IMR-90 (cell line): Measurements from ENCODE around the gene CERS4. TPM values are rescaled to one million over a fixed set of nuclear protein-coding genes. Genes with fewer than 3 reads are reported as not detected.

Experiments
- ATAC-seq: fragments of 200-7000 bp; cut with Tn5 transposase; 2 replicates; pipeline ENCODE4 v1.9.1; 2020; ENCODE audit warnings: low read depth, mild to moderate bottlenecking, moderate library complexity
- BruUV-seq: library from RNA; stranded (reverse); fragments of 400-500 nt; replicated peaks from 2 replicates; lab custom pipeline; 2021; lab: Mats Ljungman, UMichigan
- CTCF ChIA-PET: fragments of 300-600 bp; formaldehyde crosslinking; extraction: SDS; loops from one replicate; lab custom pipeline; 2021; ENCODE audit warnings: antibody characterized with exemption; lab: Yijun Ruan, JAX
- POLR2A ChIA-PET: fragments of 300-600 bp; sonication (Branson Sonifier 250); formaldehyde crosslinking; loops from one replicate; lab custom pipeline; 2022; ENCODE audit warnings: antibody characterized with exemption; ENCODE audit not compliant: unreplicated experiment; lab: Charles Lee
- DNase-seq: peaks from one replicate; pipeline ENCODE4 v3.0.0; 2013
- H2AFZ ChIP-seq: replicated peaks from 2 replicates; pipeline ENCODE3; 2013; ENCODE audit warnings: low read length, mild to moderate bottlenecking; ENCODE audit not compliant: poor library complexity
- H2AK5ac ChIP-seq: 2 replicates; pipeline ENCODE4 v1.6.1; 2013; ENCODE audit warnings: low read depth, low read length, inconsistent platforms
- H2AK9ac ChIP-seq: replicated peaks from 2 replicates; pipeline ENCODE3; 2013; ENCODE audit warnings: mild to moderate bottlenecking, low read depth, low read length, moderate library complexity; ENCODE audit not compliant: poor library complexity
- H2BK120ac ChIP-seq: 2 replicates; pipeline ENCODE4 v1.6.1; 2013; ENCODE audit warnings: low read depth, low read length, inconsistent platforms
- H2BK15ac ChIP-seq: 3 replicates; pipeline ENCODE4 v1.6.1; 2013; ENCODE audit warnings: low read depth, low read length, inconsistent platforms
- H2BK20ac ChIP-seq: 2 replicates; pipeline ENCODE4 v1.6.1; 2013; ENCODE audit warnings: low read depth, mild to moderate bottlenecking, inconsistent platforms, low read length, moderate library complexity
- H2BK5ac ChIP-seq: 2 replicates; pipeline ENCODE4 v1.6.1; 2013; ENCODE audit warnings: mild to moderate bottlenecking, low read depth, low read length, inconsistent platforms; ENCODE audit not compliant: poor library complexity, severe bottlenecking
- H3K14ac ChIP-seq: replicated peaks from 2 replicates; pipeline ENCODE4 v1.6.1; 2013; ENCODE audit warnings: low read depth, low read length, inconsistent platforms
- H3K18ac ChIP-seq: 2 replicates; pipeline ENCODE4 v1.6.1; 2013; ENCODE audit warnings: low read depth, low read length, control low read depth
- H3K23ac ChIP-seq: 2 replicates; pipeline ENCODE4 v1.6.1; 2013; ENCODE audit warnings: low read depth, low read length, inconsistent platforms
- H3K27ac ChIP-seq: 2 replicates; pipeline ENCODE4 v1.5.1; 2013; ENCODE audit warnings: mild to moderate bottlenecking, control low read depth, low read length; ENCODE audit not compliant: insufficient read depth
- H3K27me3 ChIP-seq: 2 replicates; pipeline ENCODE4 v1.6.1; 2013; ENCODE audit warnings: low read length; ENCODE audit not compliant: control insufficient read depth, insufficient read depth
- H3K36me3 ChIP-seq: 2 replicates; pipeline ENCODE4 v1.6.1; 2013; ENCODE audit warnings: low read length, mixed read lengths; ENCODE audit not compliant: control insufficient read depth, insufficient read depth
- H3K4ac ChIP-seq: 2 replicates; pipeline ENCODE4 v1.6.1; 2013; ENCODE audit warnings: low read depth, low read length, inconsistent platforms
- H3K4me1 ChIP-seq: 2 replicates; pipeline ENCODE4 v1.6.1; 2013; ENCODE audit warnings: low read length, mixed read lengths; ENCODE audit not compliant: control insufficient read depth, insufficient read depth
- H3K4me2 ChIP-seq: 2 replicates; pipeline ENCODE4 v1.6.1; 2013; ENCODE audit warnings: low read depth, mild to moderate bottlenecking, control low read depth, low read length, moderate library complexity
- H3K4me3 ChIP-seq: 2 replicates; pipeline ENCODE4 v1.5.1; 2013; ENCODE audit warnings: low read depth, mild to moderate bottlenecking, control low read depth, low read length, moderate library complexity; ENCODE audit not compliant: insufficient read depth
- H3K56ac ChIP-seq: 2 replicates; pipeline ENCODE4 v1.6.1; 2013; ENCODE audit warnings: low read length, inconsistent platforms; ENCODE audit not compliant: insufficient read depth; ENCODE audit errors: extremely low read depth
- H3K79me1 ChIP-seq, 2 experiments: 2 replicates each; pipeline ENCODE4 v1.6.1; 2013; ENCODE audit warnings: low read length in 2 of 2, inconsistent platforms in 1 of 2, low read depth in 1 of 2
- H3K9ac ChIP-seq: 2 replicates; pipeline ENCODE4 v1.6.1; 2013; ENCODE audit warnings: low read depth, low read length, control low read depth
- H3K9me1 ChIP-seq: 2 replicates; pipeline ENCODE4 v1.6.1; 2013; ENCODE audit warnings: low read length, inconsistent platforms; ENCODE audit not compliant: insufficient read depth
- H3K9me3 ChIP-seq: 2 replicates; pipeline ENCODE4 v1.6.1; 2013; ENCODE audit warnings: low read length; ENCODE audit not compliant: control insufficient read depth, insufficient read depth
- H4K20me1 ChIP-seq: 2 replicates; pipeline ENCODE4 v1.6.1; 2013; ENCODE audit warnings: low read length, inconsistent platforms; ENCODE audit not compliant: insufficient read depth
- H4K5ac ChIP-seq: 2 replicates; pipeline ENCODE4 v1.6.1; 2013; ENCODE audit warnings: mild to moderate bottlenecking, low read depth, low read length, control low read depth
- H4K8ac ChIP-seq, 2 experiments: 2 replicates each; pipeline ENCODE4 v1.6.1; 2013; ENCODE audit warnings: low read depth in 2 of 2, low read length in 2 of 2, control low read depth in 1 of 2, inconsistent platforms in 1 of 2
- H4K91ac ChIP-seq: 2 replicates; pipeline ENCODE4 v1.6.1; 2013; ENCODE audit warnings: low read depth, low read length, inconsistent platforms; ENCODE audit not compliant: insufficient read depth
- MAZ ChIP-seq: IDR thresholded peaks from 2 replicates; pipeline ENCODE4 v1.6.1; 2012; ENCODE audit warnings: low read depth, mild to moderate bottlenecking, low read length, improper control_type of control experiment, moderate library complexity, borderline replicate concordance
- MXI1 ChIP-seq: IDR thresholded peaks from 2 replicates; pipeline ENCODE4 v1.6.1; 2012; ENCODE audit warnings: low read depth, mild to moderate bottlenecking, low read length, moderate library complexity, borderline replicate concordance
- POLR2A ChIP-seq: IDR thresholded peaks from 2 replicates; pipeline ENCODE4 v1.6.1; 2012; ENCODE audit warnings: mild to moderate bottlenecking, low read depth, low read length
- SMC3 ChIP-seq: fragments of 150-350 bp; IDR thresholded peaks from 2 replicates; pipeline ENCODE4 v1.6.1; 2016; ENCODE audit warnings: low read depth, mild to moderate bottlenecking, antibody characterized with exemption, low read length, moderate library complexity
- WGBS, 2 experiments: methylation state at CpG; one replicate each; pipeline versions ENCODE4 v1.1.5 to v1.1.7; 2013; ENCODE audit warnings: missing lambda C conversion rate in 2 of 2; ENCODE audit not compliant: insufficient read length in 1 of 2; ENCODE audit errors: extremely low coverage in 2 of 2; 5-methylcytosine and 5-hydroxymethylcytosine counted together
- dilution Hi-C: fragments of 300-500 bp; cut with HindIII; formaldehyde crosslinking; loops from one replicate; pipeline ENCODE4 v1.14.3; 2018; ENCODE audit warnings: low sequenced_read_pairs; ENCODE audit not compliant: unreplicated experiment
- in situ Hi-C: fragments of 300-500 bp; cut with MboI; formaldehyde crosslinking; loops from 3 replicates; pipeline ENCODE4 v1.14.3; 2019; ENCODE audit warnings: low sequenced_read_pairs, inconsistent platforms, mixed read lengths
- intact Hi-C: fragments of 100-400 bp; cut with micrococcal nuclease; formaldehyde crosslinking; loops from 2 replicates; pipeline ENCODE4 v1.10.0; 2022
- polyA plus RNA-seq, 3 experiments: library from polyadenylated mRNA; depleted of rRNA; stranded (reverse); fragments of >200 nt; gene quantifications; 2 replicates each; pipeline ENCODE4 v1.2.3, GENCODE V29; 2012; ENCODE audit warnings: low replicate concordance in 1 of 3
- total RNA-seq: library from RNA; depleted of rRNA; stranded (reverse); fragments of >200 nt; gene quantifications from 2 replicates; pipeline ENCODE4 v1.2.3, GENCODE V29; 2012

Gene CERS4
- total and polyA plus RNA-seq, 2 of the 4 experiments (the other 2 are of a cell fraction): 3.2 to 5.7 TPM

DNA sequence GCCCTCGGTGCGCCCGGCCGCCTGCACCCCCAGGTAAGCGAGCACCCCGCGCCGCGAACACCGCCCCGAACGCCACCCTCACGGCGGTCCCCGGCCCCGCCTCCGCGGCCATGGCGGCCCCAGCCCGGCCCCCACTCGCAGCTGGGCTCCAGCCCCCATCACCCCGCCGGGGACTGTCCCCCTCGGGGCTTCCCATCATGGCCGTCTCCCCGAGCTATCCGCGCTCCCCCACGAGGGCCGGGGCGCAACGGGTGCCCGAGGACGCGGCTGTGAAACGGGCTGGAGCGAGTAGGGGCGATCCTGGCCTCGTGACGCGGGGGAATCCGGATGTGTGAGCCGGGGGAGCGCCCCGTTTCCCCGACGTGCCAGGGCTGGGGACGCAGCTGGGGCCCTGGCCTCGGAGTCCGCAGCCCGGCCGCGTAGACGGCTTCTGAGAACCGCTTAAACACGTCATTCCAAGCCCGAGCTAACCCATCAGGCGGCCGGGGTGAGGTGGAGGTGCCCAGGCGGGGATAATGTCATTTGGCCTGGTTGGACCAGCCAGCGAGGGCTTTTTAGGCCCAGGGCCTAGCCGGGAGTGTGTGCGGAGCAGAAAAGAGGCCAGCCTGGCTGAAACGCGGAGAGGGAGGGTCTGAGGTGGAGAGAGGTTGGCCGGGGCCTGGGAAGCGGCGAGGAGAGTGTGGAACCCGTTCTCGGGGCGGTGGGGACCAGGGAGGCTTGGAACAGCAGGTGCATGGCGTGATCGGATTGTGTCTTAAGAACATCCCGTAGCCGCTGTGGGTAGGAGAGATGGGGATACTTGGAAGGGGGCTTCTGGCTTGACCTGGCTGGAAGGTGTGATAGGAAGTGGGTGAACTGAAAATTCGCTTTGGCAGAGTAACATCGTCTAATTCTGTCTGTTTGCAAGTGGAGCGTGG lies 550 bp downstream of the CERS4 start:
- Histone ChIP-seq H3K27ac (peak overlapping the region; percentile 16), H3K4ac (no peak overlapping the region), H3K36me3 (no peaks in the 10 kb centered on the region), H2BK15ac (no peak overlapping the region), H3K23ac (no peak overlapping the region), H2BK5ac (no peak overlapping the region), H2BK20ac (no peak overlapping the region), H3K4me1 (peaks cover 4% of the 10 kb centered on the region; the same call in 1 of the 2 replicates), H2BK120ac (no peak overlapping the region), H3K27me3 (peaks cover 12% of the 10 kb centered on the region), H3K79me1 (no peaks in the 10 kb centered on the region; a peak in 1 of 4 replicates), H2AFZ (peak overlapping the region; percentile 92), H2AK9ac (peak overlapping the region; percentile 12), H3K14ac (0 out of 2 replicates have a peak overlapping the region, but pooled peaks have one; percentile 37), H4K20me1 (no peaks in the 10 kb centered on the region), H3K18ac (no peak overlapping the region; the same call in 1 of the 2 replicates), H3K4me3 (peak overlapping the region; percentile 65), H4K8ac (peak overlapping the region in 1 of 2 experiments; percentile 34; a peak in 1 of 4 replicates), H3K56ac (no peak overlapping the region), H3K9me3 (no peaks in the 10 kb centered on the region), H3K9ac (peak overlapping the region; percentile 55), H4K91ac (no peak overlapping the region), H3K9me1 (no peaks in the 10 kb centered on the region), H2AK5ac (no peak overlapping the region), H3K4me2 (peak overlapping the region; percentile 78), H4K5ac (no peak overlapping the region)
- TF ChIP-seq MAZ (0 out of 2 replicates have a peak, but pooled peaks have one; percentile 28), MXI1 (no peak), POLR2A (no peak), SMC3 (no peak)
- peak; percentile 69 for ATAC-seq
- in situ Hi-C loops: no loop called here
- ChIA-PET CTCF (no interaction called here), POLR2A (no interaction called here)
- intact Hi-C loops: no loop called here
- dilution Hi-C loops: no loop called here
- DNase-seq: peak; percentile 9
- no TSS peak for BruUV-seq
- 6% methylated on average over 42 of the region's 78 CpGs; no CpG with 5 or more reads in 1 of the 2 experiments for WGBS, 2 experiments
